ENCODE results near the gene KCNS1. TPM values are rescaled to one million over a fixed set of nuclear protein-coding genes. Genes with fewer than 3 reads are reported as not detected.
A peak's percentile ranks its signal among the peaks of the same experiment; 100 is the strongest.

The KCNS1 gene
- total RNA-seq, 1 experiment from 2014 or later, result 0.98 TPM

DNA sequence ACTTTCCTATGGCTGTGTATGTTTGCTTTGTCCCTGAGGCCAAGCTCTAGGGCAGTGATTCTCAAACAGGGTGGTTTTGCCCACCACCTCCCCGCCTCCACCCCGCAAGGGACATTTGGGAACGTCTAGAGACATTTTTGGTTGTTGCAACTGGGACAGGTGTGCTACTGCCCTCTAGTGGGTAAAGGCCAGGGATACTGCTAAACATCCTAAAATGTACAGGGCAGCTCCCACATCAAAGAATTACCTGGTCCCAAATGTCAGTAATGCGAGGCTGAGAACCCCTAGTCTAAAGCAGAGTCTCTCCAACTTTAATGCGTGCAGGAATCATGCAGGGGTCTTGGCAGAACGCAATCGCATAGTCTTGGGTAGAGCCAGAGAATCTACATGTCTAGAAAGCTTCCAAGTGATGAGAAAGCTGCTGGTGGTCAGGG, 5.1 kb downstream of the KCNS1 start:
- TF ChIP-seq, protein P1, sequence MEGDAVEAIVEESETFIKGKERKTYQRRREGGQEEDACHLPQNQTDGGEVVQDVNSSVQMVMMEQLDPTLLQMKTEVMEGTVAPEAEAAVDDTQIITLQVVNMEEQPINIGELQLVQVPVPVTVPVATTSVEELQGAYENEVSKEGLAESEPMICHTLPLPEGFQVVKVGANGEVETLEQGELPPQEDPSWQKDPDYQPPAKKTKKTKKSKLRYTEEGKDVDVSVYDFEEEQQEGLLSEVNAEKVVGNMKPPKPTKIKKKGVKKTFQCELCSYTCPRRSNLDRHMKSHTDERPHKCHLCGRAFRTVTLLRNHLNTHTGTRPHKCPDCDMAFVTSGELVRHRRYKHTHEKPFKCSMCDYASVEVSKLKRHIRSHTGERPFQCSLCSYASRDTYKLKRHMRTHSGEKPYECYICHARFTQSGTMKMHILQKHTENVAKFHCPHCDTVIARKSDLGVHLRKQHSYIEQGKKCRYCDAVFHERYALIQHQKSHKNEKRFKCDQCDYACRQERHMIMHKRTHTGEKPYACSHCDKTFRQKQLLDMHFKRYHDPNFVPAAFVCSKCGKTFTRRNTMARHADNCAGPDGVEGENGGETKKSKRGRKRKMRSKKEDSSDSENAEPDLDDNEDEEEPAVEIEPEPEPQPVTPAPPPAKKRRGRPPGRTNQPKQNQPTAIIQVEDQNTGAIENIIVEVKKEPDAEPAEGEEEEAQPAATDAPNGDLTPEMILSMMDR (conservative IDR thresholded peaks at IDR 0.05), result peak; percentile 83
- no peak overlapping the region for H2AFZ ChIP-seq (ENCODE audit: low read length)
- H3K4me1 ChIP-seq (ENCODE audit: insufficient read depth, low read length), result no peaks in the 10 kb centered on the region
- H4K91ac ChIP-seq (ENCODE audit: insufficient read length, low read depth, low read length), result no peak overlapping the region
- no peaks in the 10 kb centered on the region for H4K20me1 ChIP-seq (ENCODE audit: control insufficient read depth, insufficient read depth, insufficient read length)
- no peak overlapping the region for H3K56ac ChIP-seq (ENCODE audit: insufficient read length, low read depth, low read length)
- no peak overlapping the region for H3T11ph ChIP-seq (ENCODE audit: low read length)
- no peaks in the 10 kb centered on the region; the same call in 1 of the 2 replicates for H3K27me3 ChIP-seq (ENCODE audit: insufficient read depth, low read length)
- no peak overlapping the region for H3K4me3 Mint-ChIP-seq
- no peak overlapping the region for H2BK12ac ChIP-seq (ENCODE audit: insufficient read length, low read depth, low read length)
- H3K79me1 ChIP-seq (ENCODE audit: insufficient read depth, low read depth, low read length, poor library complexity, severe bottlenecking), result no peaks in the 10 kb centered on the region
- no peak overlapping the region for H3K18ac ChIP-seq (ENCODE audit: insufficient read length, low read depth, low read length)
- H4K5ac ChIP-seq (ENCODE audit: insufficient read length, low read depth, low read length), result no peak overlapping the region
- no peaks in the 10 kb centered on the region for H3K23me2 ChIP-seq (ENCODE audit: insufficient read length, low read depth, low read length, poor library complexity, severe bottlenecking)
- H3K27ac Mint-ChIP-seq, result no peak overlapping the region
- no peak overlapping the region for H2BK120ac ChIP-seq (ENCODE audit: low read depth, low read length, poor library complexity, severe bottlenecking)
- peaks cover 0 to 4% of the 10 kb centered on the region in 2 experiments; a peak in 2 of 5 replicates for H3K9me3 Mint-ChIP-seq
- H3K9ac ChIP-seq (ENCODE audit: extremely low read depth, insufficient read length, low read length), result no peak overlapping the region
- no peak overlapping the region for H3K4ac ChIP-seq (ENCODE audit: low read depth, low read length)
- H2BK5ac ChIP-seq (ENCODE audit: insufficient read length, low read length), result no peak overlapping the region
- H3K4me1 Mint-ChIP-seq, result peaks cover 5% of the 10 kb centered on the region in 2 experiments
- H3K27ac ChIP-seq (ENCODE audit: insufficient read length, low read depth, low read length), result no peak overlapping the region
- H3K23ac ChIP-seq (ENCODE audit: insufficient read length, low read depth, low read length), result no peak overlapping the region
- H3K9me3 ChIP-seq (ENCODE audit: control insufficient read depth, low read depth, low read length), result no peaks in the 10 kb centered on the region
- peak; percentile 73 for DNase-seq
- no peaks in the 10 kb centered on the region for H3K79me2 ChIP-seq (ENCODE audit: insufficient read depth, low read length)
- no peak overlapping the region for H2BK15ac ChIP-seq (ENCODE audit: low read depth, low read length)
- no peak overlapping the region for H2BK20ac ChIP-seq (ENCODE audit: low read depth, low read length, poor library complexity, severe bottlenecking)
- H3K14ac ChIP-seq (ENCODE audit: insufficient read depth, low read length), result no peak overlapping the region
- H4K8ac ChIP-seq (replicated peaks; ENCODE audit: insufficient read length, low read depth, low read length), result no peak overlapping the region
- no CpG with 5 or more reads among the region's 7 CpGs for WGBS (ENCODE audit: extremely low coverage, insufficient read length, low lambda C conversion rate)
- H3K36me3 Mint-ChIP-seq (ENCODE audit: insufficient read depth in 1 of 3, low read depth in 3 of 3), result peaks cover 2 to 4% (median 2%) of the 10 kb centered on the region in 3 experiments; a peak in 5 of 7 replicates
- no peak overlapping the region for H3K4me2 ChIP-seq (ENCODE audit: insufficient read depth, insufficient read length, low read length)
- no peak overlapping the region for H2AK5ac ChIP-seq (ENCODE audit: insufficient read length, low read length)
- H3K27me3 Mint-ChIP-seq (ENCODE audit: low read depth), result peaks cover 42% of the 10 kb centered on the region
